Type B pancreatic cell (in vitro differentiated cells): ENCODE results near the gene SAMD8. TPM values are rescaled to one million over a fixed set of nuclear protein-coding genes. Genes with fewer than 3 reads are reported as not detected.
A peak's percentile ranks its signal among the peaks of the same experiment; 100 is the strongest.
"Not testable (repeated sequence)": the region's sequence is repeated elsewhere in the genome, so short reads cannot be mapped to it uniquely, and the experiment has no call there.

Source experiments
- DNase-seq: peaks from one replicate; pipeline ENCODE4 v3.0.0; 2021; ENCODE audit warnings: mixed read lengths; ENCODE audit not compliant: unreplicated experiment; ENCODE audit errors: extremely low spot score
- H3K27ac Mint-ChIP-seq: 2 replicates; pipeline ENCODE4 v1.8.0; 2021; ENCODE audit warnings: mild to moderate bottlenecking, mixed read lengths
- H3K27me3 Mint-ChIP-seq: 2 replicates; pipeline ENCODE4 v1.8.0; 2021; ENCODE audit warnings: mixed read lengths
- H3K36me3 Mint-ChIP-seq: 2 replicates; pipeline ENCODE4 v1.8.0; 2021; ENCODE audit warnings: mixed read lengths
- H3K4me1 Mint-ChIP-seq: one replicate; pipeline ENCODE4 v1.8.0; 2021; ENCODE audit warnings: mixed read lengths; ENCODE audit not compliant: unreplicated experiment
- H3K4me3 Mint-ChIP-seq: 2 replicates; pipeline ENCODE4 v1.8.0; 2021; ENCODE audit warnings: mild to moderate bottlenecking, mixed read lengths
- H3K9me3 Mint-ChIP-seq: 2 replicates; pipeline ENCODE4 v1.8.0; 2021; ENCODE audit warnings: mixed read lengths
- total RNA-seq: library from RNA; stranded (reverse); gene quantifications from 2 replicates; pipeline ENCODE4 v1.2.1, GENCODE V29; 2021; ENCODE audit warnings: low replicate concordance
- TF ChIP-seq, protein P1 (sequence below): fragments of 200-600 bp; sonication (generic); conservative IDR thresholded peaks from 2 replicates; pipeline ENCODE4 v1.5.0; 2021; ENCODE audit warnings: antibody characterized with exemption, mild to moderate bottlenecking

The SAMD8 gene
- total RNA-seq, 1 donor from 2014 or later: 17.3 TPM

GRCh38 chr10:75195035-75195763 lies 83.7 kb downstream of the SAMD8 start:
- Mint-ChIP-seq H3K4me3 (no peak overlapping the region), H3K4me1 (peaks cover 8% of the 10 kb centered on the region), H3K36me3 (no peaks in the 10 kb centered on the region), H3K9me3 (no peaks in the 10 kb centered on the region), H3K27me3 (no peaks in the 10 kb centered on the region), H3K27ac (no peak overlapping the region)
- DNase-seq: no peak
- TF ChIP-seq, protein P1, sequence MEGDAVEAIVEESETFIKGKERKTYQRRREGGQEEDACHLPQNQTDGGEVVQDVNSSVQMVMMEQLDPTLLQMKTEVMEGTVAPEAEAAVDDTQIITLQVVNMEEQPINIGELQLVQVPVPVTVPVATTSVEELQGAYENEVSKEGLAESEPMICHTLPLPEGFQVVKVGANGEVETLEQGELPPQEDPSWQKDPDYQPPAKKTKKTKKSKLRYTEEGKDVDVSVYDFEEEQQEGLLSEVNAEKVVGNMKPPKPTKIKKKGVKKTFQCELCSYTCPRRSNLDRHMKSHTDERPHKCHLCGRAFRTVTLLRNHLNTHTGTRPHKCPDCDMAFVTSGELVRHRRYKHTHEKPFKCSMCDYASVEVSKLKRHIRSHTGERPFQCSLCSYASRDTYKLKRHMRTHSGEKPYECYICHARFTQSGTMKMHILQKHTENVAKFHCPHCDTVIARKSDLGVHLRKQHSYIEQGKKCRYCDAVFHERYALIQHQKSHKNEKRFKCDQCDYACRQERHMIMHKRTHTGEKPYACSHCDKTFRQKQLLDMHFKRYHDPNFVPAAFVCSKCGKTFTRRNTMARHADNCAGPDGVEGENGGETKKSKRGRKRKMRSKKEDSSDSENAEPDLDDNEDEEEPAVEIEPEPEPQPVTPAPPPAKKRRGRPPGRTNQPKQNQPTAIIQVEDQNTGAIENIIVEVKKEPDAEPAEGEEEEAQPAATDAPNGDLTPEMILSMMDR: no peak

DNA sequence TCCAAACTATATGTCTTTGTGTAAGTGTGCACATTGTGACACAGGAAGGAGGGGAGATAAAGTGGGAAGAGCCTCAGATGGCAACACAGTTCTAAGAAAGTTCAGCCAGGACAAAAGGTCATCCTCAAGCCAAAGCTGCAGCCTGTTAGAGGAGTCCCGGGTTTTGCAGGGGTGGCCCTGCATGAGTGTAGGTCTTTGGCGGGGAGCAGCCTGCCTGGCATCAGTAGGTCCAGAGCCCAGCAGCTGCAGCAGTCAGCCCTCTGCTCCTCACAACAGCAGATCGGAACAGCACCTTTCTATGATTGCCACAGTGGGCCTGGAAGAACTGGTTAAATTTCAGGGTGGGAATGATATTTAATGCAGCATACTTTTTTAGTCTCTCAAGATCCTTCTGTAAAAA lies 85.6 kb downstream of the SAMD8 start:
- no peak overlapping the region for H3K27ac Mint-ChIP-seq
- H3K4me1 Mint-ChIP-seq: peaks cover 4% of the 10 kb centered on the region
- no peak for DNase-seq
- H3K9me3 Mint-ChIP-seq: peaks cover 5% of the 10 kb centered on the region
- no peaks in the 10 kb centered on the region for H3K27me3 Mint-ChIP-seq
- H3K36me3 Mint-ChIP-seq: no peaks in the 10 kb centered on the region
- TF ChIP-seq, protein P1: no peak
- no peak overlapping the region for H3K4me3 Mint-ChIP-seq

GRCh38 chr10:75197906-75198305 lies 86.5 kb downstream of the SAMD8 start:
- Mint-ChIP-seq H3K9me3 (peaks cover 5% of the 10 kb centered on the region), H3K36me3 (no peaks in the 10 kb centered on the region), H3K27ac (no peak overlapping the region), H3K4me3 (no peak overlapping the region), H3K4me1 (peaks cover 4% of the 10 kb centered on the region), H3K27me3 (no peaks in the 10 kb centered on the region)
- TF ChIP-seq, protein P1: no peak
- no peak for DNase-seq

DNA sequence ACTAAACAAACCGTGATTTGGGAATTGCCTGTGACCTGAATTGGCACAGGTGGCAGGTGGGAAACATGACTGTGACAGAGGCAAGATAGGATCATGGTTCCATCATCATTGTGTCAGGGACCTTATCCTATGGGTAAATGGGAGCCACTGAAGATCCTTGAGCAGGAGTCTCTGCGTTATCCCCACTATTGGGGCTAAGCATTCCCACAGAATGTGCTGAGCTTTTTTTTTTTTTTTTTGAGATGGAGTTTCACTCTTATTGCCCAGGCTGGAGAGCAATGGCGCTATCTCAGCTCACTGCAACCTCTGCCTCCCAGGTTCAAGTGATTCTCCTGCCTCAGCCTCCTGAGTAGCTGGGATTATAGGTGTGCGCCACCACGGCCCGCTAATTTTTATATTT lies 88.5 kb downstream of the SAMD8 start:
- not testable (repeated sequence) for H3K36me3 Mint-ChIP-seq, H3K27ac Mint-ChIP-seq, H3K4me3 Mint-ChIP-seq, DNase-seq, H3K4me1 Mint-ChIP-seq, H3K27me3 Mint-ChIP-seq, H3K9me3 Mint-ChIP-seq

DNA sequence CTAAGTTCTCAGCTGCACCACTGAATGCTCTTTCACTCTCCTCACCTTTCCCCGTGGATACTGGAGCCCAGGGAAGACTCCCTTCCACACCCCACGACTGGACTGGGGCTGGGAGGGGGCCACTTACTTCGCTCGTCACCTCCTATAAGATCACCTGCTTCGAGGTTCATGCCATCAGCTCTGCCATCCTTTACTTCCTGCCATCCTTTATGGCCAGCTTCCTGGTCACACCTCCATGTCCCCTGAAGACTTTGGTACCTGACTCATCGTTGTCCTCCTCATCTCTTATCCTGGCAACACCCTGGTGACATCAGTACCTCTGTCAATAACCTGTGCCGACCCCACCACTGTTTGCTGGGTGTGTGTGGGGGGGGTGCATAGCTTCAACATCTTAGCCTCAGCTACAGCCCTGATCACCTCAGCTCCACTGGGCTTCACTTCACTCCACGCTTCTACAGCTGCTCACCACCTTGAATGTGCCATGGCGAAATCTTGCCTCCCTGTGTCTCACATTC lies 90.4 kb downstream of the SAMD8 start:
- peak overlapping the region; percentile 10 for H3K27ac Mint-ChIP-seq
- H3K36me3 Mint-ChIP-seq: no peaks in the 10 kb centered on the region
- no peak overlapping the region for H3K4me3 Mint-ChIP-seq
- no peaks in the 10 kb centered on the region for H3K27me3 Mint-ChIP-seq
- peaks cover 5% of the 10 kb centered on the region for H3K9me3 Mint-ChIP-seq
- peaks cover 4% of the 10 kb centered on the region for H3K4me1 Mint-ChIP-seq
- DNase-seq: no peak
- TF ChIP-seq, protein P1: no peak

- peaks cover 10% of the 10 kb centered on the region for H3K4me1 Mint-ChIP-seq
- TF ChIP-seq, protein P1: no peak
- H3K9me3 Mint-ChIP-seq: peaks cover 5% of the 10 kb centered on the region
- H3K36me3 Mint-ChIP-seq: no peaks in the 10 kb centered on the region
- H3K27me3 Mint-ChIP-seq: no peaks in the 10 kb centered on the region
- no peak for DNase-seq
- no peak overlapping the region for H3K4me3 Mint-ChIP-seq
- H3K27ac Mint-ChIP-seq: peak overlapping the region; percentile 21
Observed at GRCh38 chr10:75202321-75203045, 91.0 kb downstream of the SAMD8 start.

GRCh38 chr10:75203046-75203620 lies 91.7 kb downstream of the SAMD8 start:
- not testable (repeated sequence) for H3K9me3 Mint-ChIP-seq, H3K4me3 Mint-ChIP-seq, H3K36me3 Mint-ChIP-seq, DNase-seq, H3K27me3 Mint-ChIP-seq
- H3K4me1 Mint-ChIP-seq: peaks cover 17% of the 10 kb centered on the region
- peak overlapping the region; percentile 21 for H3K27ac Mint-ChIP-seq
